ENCODE data around the gene PRDM16. TPM values are rescaled to one million over a fixed set of nuclear protein-coding genes. Genes with fewer than 3 reads are reported as not detected.

The PRDM16 gene
- total and polyA plus RNA-seq, 2 experiments from 2014 or later = 0.14 to 0.16 TPM

DNA sequence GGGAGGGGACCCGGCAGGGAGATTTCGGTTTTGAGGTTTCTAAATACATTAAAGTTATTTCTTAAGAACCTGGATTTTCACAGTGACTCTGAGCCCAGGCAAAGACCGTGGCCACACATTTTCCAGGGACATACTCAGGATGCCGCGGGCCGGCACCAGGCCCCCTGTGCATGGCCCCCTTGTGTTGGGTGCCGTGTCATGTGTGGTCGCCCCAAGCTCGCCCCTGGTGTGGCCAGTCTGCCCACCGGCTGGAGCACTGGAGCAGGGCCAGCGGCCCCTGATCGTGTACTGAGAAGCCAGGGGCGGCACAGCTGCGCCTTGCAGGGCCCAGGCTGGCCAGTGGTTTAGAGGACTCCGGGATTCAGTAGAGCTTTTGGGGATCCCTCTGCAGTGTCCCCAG lies 412.0 kb downstream of the PRDM16 start (continued):
- TF ChIP-seq, protein P1, sequence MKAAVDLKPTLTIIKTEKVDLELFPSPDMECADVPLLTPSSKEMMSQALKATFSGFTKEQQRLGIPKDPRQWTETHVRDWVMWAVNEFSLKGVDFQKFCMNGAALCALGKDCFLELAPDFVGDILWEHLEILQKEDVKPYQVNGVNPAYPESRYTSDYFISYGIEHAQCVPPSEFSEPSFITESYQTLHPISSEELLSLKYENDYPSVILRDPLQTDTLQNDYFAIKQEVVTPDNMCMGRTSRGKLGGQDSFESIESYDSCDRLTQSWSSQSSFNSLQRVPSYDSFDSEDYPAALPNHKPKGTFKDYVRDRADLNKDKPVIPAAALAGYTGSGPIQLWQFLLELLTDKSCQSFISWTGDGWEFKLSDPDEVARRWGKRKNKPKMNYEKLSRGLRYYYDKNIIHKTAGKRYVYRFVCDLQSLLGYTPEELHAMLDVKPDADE (IDR thresholded peaks at IDR 0.05) = no peak
- TF ChIP-seq EZH2phosphoT487 (IDR thresholded peaks at IDR 0.05; ENCODE audit: unreplicated experiment) = no peak
- TF ChIP-seq, protein P2, sequence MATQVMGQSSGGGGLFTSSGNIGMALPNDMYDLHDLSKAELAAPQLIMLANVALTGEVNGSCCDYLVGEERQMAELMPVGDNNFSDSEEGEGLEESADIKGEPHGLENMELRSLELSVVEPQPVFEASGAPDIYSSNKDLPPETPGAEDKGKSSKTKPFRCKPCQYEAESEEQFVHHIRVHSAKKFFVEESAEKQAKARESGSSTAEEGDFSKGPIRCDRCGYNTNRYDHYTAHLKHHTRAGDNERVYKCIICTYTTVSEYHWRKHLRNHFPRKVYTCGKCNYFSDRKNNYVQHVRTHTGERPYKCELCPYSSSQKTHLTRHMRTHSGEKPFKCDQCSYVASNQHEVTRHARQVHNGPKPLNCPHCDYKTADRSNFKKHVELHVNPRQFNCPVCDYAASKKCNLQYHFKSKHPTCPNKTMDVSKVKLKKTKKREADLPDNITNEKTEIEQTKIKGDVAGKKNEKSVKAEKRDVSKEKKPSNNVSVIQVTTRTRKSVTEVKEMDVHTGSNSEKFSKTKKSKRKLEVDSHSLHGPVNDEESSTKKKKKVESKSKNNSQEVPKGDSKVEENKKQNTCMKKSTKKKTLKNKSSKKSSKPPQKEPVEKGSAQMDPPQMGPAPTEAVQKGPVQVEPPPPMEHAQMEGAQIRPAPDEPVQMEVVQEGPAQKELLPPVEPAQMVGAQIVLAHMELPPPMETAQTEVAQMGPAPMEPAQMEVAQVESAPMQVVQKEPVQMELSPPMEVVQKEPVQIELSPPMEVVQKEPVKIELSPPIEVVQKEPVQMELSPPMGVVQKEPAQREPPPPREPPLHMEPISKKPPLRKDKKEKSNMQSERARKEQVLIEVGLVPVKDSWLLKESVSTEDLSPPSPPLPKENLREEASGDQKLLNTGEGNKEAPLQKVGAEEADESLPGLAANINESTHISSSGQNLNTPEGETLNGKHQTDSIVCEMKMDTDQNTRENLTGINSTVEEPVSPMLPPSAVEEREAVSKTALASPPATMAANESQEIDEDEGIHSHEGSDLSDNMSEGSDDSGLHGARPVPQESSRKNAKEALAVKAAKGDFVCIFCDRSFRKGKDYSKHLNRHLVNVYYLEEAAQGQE (IDR thresholded peaks at IDR 0.05; ENCODE audit: unreplicated experiment) = no peak
- no peak for TF ChIP-seq ZNF114 (CRISPR knock-in tag; IDR thresholded peaks at IDR 0.05)
- TF ChIP-seq POLR2AphosphoS5 (IDR thresholded peaks at IDR 0.05; ENCODE audit: low read depth) = no peak
- no peak for TF ChIP-seq NANOG (IDR thresholded peaks at IDR 0.05; ENCODE audit: borderline replicate concordance)
- no peak for TF ChIP-seq CREB1 (CRISPR knock-in tag; IDR thresholded peaks at IDR 0.05; ENCODE audit: low read depth)

DNA sequence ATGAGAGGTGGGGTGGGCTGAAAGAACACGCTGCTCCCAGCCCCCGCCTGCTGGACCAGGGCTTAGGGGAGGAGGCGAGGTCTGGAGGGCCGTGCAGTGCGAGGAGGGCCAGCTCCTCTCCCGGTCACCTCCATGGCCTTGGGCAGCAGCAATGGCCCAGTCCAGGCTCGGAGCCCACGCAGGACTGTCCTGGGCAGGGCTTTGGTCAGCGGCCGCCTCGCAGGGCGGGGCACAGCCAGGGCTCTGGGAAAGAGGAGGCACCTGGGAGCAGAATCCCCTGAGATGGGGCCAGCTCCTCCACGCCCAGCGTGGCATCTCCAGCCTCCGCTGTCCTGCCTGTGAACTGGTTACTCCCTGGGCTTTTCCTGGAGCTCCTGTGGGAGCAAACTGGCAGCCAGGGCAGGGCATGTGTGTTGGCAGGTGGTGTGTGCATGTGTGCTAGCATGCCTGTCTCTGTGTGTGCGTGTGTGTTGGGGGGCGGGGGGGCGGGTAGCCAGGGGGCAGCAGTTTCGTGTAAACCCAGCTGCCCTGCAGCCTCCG lies 412.9 kb downstream of the PRDM16 start:
- Histone ChIP-seq H2AFZ (no peak overlapping the region), H3K9me2 (ENCODE audit: insufficient read depth) (no peaks in the 10 kb centered on the region), H3K27me3 (ENCODE audit: insufficient read depth) (no peaks in the 10 kb centered on the region), H3K79me2 (replicated peaks; ENCODE audit: insufficient read depth) (no peaks in the 10 kb centered on the region), H3K4me3 (no peak overlapping the region), H3K4me1 (ENCODE audit: insufficient read depth) (no peaks in the 10 kb centered on the region), H3K27ac (ENCODE audit: low read depth) (no peak overlapping the region), H4K20me1 (replicated peaks; ENCODE audit: insufficient read depth) (no peaks in the 10 kb centered on the region), H3F3A (replicated peaks; ENCODE audit: low read depth) (0 out of 2 replicates have a peak, but pooled peaks cover 2% of the 10 kb centered on the region), H3K4me2 (no peak overlapping the region), H3K36me3 (ENCODE audit: insufficient read depth) (no peaks in the 10 kb centered on the region)
- no peak for DNase-seq (ENCODE audit: low spot score)
- H3K4me3 Mint-ChIP-seq = no peak overlapping the region
- peaks cover 2% of the 10 kb centered on the region; the same call in 1 of the 3 replicates for H3K4me1 Mint-ChIP-seq
- peaks cover 14% of the 10 kb centered on the region for H3K9me3 Mint-ChIP-seq
- TF ChIP-seq ZNF114 (CRISPR knock-in tag; IDR thresholded peaks at IDR 0.05) = no peak
- TF ChIP-seq NANOG (IDR thresholded peaks at IDR 0.05; ENCODE audit: borderline replicate concordance) = no peak
- TF ChIP-seq ZNF331 (CRISPR knock-in tag; IDR thresholded peaks at IDR 0.05; ENCODE audit: low read depth) = no peak
- no peak overlapping the region; the same call in 1 of the 2 replicates for H3K27ac Mint-ChIP-seq
- ATAC-seq = no peak
- H3K36me3 Mint-ChIP-seq (ENCODE audit: low read depth) = peaks cover 5% of the 10 kb centered on the region; the same call in 1 of the 3 replicates
- peaks cover 5% of the 10 kb centered on the region for H3K27me3 Mint-ChIP-seq (ENCODE audit: insufficient read depth, low read depth, poor library complexity)

DNA sequence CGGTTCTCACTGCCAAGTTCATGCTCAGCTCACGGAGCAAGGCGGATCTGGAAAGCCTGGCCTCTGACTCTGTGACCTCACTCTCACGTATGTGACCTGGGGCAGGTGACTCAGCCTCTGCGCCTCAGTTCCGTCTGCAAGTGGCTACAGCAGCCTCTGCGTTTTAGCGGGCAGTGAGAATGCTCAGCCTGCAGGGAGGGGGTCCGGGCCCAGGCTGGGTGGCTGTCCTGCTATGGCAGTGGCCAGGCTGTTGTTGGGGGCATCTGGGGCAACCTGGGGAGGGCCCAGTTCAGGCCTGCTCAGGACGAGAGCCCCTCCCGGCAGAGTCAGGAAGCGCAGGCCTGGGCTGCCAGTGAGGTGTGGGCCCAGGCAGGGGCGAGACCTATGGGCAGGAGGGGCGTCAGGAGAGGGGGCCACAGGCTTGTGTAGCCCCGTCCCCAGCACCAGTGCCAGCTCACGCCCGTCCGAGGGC lies 413.4 kb downstream of the PRDM16 start:
- no peaks in the 10 kb centered on the region for H3K36me3 ChIP-seq (ENCODE audit: insufficient read depth)
- 0 out of 2 replicates have a peak, but pooled peaks cover 2% of the 10 kb centered on the region for H3F3A ChIP-seq (replicated peaks; ENCODE audit: low read depth)
- H3K4me3 ChIP-seq = no peak overlapping the region
- H3K79me2 ChIP-seq (replicated peaks; ENCODE audit: insufficient read depth) = no peaks in the 10 kb centered on the region
- H3K27ac Mint-ChIP-seq = peak overlapping the region; percentile 52
- no peaks in the 10 kb centered on the region for H3K4me1 ChIP-seq (ENCODE audit: insufficient read depth)
- H3K27me3 ChIP-seq (ENCODE audit: insufficient read depth) = no peaks in the 10 kb centered on the region
- H4K20me1 ChIP-seq (replicated peaks; ENCODE audit: insufficient read depth) = no peaks in the 10 kb centered on the region
- no peaks in the 10 kb centered on the region for H3K9me2 ChIP-seq (ENCODE audit: insufficient read depth)
- peaks cover 14% of the 10 kb centered on the region for H3K9me3 Mint-ChIP-seq
- H3K27me3 Mint-ChIP-seq (ENCODE audit: insufficient read depth, low read depth, poor library complexity) = peaks cover 5% of the 10 kb centered on the region
- ATAC-seq (peak; percentile 54), DNase-seq (ENCODE audit: low spot score) (peak; percentile 38)
- H3K4me3 Mint-ChIP-seq = no peak overlapping the region
- TF ChIP-seq STAT1 (IDR thresholded peaks at IDR 0.05; ENCODE audit: unreplicated experiment) = no peak
- TF ChIP-seq, protein P3, sequence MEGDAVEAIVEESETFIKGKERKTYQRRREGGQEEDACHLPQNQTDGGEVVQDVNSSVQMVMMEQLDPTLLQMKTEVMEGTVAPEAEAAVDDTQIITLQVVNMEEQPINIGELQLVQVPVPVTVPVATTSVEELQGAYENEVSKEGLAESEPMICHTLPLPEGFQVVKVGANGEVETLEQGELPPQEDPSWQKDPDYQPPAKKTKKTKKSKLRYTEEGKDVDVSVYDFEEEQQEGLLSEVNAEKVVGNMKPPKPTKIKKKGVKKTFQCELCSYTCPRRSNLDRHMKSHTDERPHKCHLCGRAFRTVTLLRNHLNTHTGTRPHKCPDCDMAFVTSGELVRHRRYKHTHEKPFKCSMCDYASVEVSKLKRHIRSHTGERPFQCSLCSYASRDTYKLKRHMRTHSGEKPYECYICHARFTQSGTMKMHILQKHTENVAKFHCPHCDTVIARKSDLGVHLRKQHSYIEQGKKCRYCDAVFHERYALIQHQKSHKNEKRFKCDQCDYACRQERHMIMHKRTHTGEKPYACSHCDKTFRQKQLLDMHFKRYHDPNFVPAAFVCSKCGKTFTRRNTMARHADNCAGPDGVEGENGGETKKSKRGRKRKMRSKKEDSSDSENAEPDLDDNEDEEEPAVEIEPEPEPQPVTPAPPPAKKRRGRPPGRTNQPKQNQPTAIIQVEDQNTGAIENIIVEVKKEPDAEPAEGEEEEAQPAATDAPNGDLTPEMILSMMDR (conservative IDR thresholded peaks at IDR 0.05; ENCODE audit: low read depth in 2 of 2) = peak in 1 of 2 experiments; percentile 25; a peak in 2 of 4 replicates
- H2AFZ ChIP-seq = no peak overlapping the region
- no peak overlapping the region for H3K27ac ChIP-seq (ENCODE audit: low read depth)
- peaks cover 2% of the 10 kb centered on the region; the same call in 1 of the 3 replicates for H3K4me1 Mint-ChIP-seq
- H3K36me3 Mint-ChIP-seq (ENCODE audit: low read depth) = peaks cover 5% of the 10 kb centered on the region; the same call in 1 of the 3 replicates
- H3K4me2 ChIP-seq = no peak overlapping the region

Measured in GM23338 (cell line).